PFSK-1 (cell line): ENCODE data around the gene OR6X1.

Source experiments
- POLR2AphosphoS5 ChIP-seq: IDR thresholded peaks from 2 replicates; pipeline ENCODE4 v1.6.1; 2012; ENCODE audit warnings: low read depth, mild to moderate bottlenecking, control low read depth, low read length, moderate library complexity
- REST ChIP-seq, 2 experiments: IDR thresholded peaks; 2 replicates each; pipeline versions ENCODE4 v1.6.1 to v1.8.0; 2011 to 2012; ENCODE audit warnings: low read depth in 2 of 2, low read length in 2 of 2, control low read depth in 1 of 2, inconsistent platforms in 1 of 2, mild to moderate bottlenecking in 1 of 2, moderate library complexity in 1 of 2; ENCODE audit not compliant: insufficient read depth in 1 of 2
- SIN3A ChIP-seq: IDR thresholded peaks from 2 replicates; pipeline ENCODE4 v1.6.1; 2012; ENCODE audit warnings: mild to moderate bottlenecking, low read length, moderate library complexity, borderline replicate concordance; ENCODE audit not compliant: insufficient read depth
- TAF1 ChIP-seq: IDR thresholded peaks from 2 replicates; pipeline ENCODE4 v1.6.1; 2012; ENCODE audit warnings: low read length, control low read depth, borderline replicate concordance; ENCODE audit not compliant: insufficient read depth

- TF ChIP-seq POLR2AphosphoS5 (no peak), SIN3A (no peak), REST (IDR thresholded peaks at IDR 0.05; ENCODE audit: insufficient read depth in 1 of 2, low read depth in 2 of 2, low read length in 2 of 2) (no peak), TAF1 (no peak)
These were observed 17.5 kb downstream of the OR6X1 start for GRCh38 chr11:123736769-123737168.
